Thyroid gland (tissue), 4 donors: ENCODE measurements around the gene RND2.

ENCODE experiments used
- POLR2A ChIP-seq, 2 donors: fragments of 450-650 bp; IDR thresholded peaks; one replicate each; pipeline ENCODE4 v1.6.1; 2017; ENCODE audit warnings: antibody characterized with exemption in 2 of 2, mild to moderate bottlenecking in 2 of 2, moderate library complexity in 1 of 2
- TF ChIP-seq, protein P1 (sequence below), 6 experiments: fragments of 200-600 bp in 3 of 6; fragments of 450-650 bp in 3 of 6; sonication (generic) in 3 of 6; IDR thresholded peaks; one replicate each; pipeline ENCODE4 v1.5.1; 2016 to 2019; ENCODE audit warnings: antibody characterized with exemption in 6 of 6, mild to moderate bottlenecking in 2 of 6, inconsistent platforms in 1 of 6, moderate library complexity in 1 of 6

DNA sequence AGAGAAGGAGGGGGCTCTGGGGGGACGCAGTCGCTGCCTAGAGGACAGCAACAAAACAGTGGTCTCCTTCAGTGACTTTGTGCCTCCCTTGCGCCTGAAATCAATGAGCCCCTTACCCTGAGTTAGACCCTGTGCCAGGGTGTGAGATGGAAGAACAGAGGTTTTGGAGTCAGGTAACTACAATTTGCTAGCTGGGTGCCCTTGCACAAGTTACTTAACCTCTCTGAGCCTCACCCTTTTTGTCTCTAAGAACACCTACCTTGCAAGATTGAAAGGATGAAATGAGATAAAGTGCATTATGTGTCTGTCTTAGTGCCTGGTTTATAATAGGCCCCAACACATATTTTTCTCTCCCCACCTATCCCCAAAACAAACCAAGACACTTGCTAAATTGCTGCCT lies 9.9 kb downstream of the RND2 start:
- TF ChIP-seq, protein P1, sequence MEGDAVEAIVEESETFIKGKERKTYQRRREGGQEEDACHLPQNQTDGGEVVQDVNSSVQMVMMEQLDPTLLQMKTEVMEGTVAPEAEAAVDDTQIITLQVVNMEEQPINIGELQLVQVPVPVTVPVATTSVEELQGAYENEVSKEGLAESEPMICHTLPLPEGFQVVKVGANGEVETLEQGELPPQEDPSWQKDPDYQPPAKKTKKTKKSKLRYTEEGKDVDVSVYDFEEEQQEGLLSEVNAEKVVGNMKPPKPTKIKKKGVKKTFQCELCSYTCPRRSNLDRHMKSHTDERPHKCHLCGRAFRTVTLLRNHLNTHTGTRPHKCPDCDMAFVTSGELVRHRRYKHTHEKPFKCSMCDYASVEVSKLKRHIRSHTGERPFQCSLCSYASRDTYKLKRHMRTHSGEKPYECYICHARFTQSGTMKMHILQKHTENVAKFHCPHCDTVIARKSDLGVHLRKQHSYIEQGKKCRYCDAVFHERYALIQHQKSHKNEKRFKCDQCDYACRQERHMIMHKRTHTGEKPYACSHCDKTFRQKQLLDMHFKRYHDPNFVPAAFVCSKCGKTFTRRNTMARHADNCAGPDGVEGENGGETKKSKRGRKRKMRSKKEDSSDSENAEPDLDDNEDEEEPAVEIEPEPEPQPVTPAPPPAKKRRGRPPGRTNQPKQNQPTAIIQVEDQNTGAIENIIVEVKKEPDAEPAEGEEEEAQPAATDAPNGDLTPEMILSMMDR (IDR thresholded peaks at IDR 0.05), result no peak
- TF ChIP-seq POLR2A (IDR thresholded peaks at IDR 0.05), result no peak
